ENCODE data around the gene ZBTB7B.

- TF ChIP-seq, protein P1, sequence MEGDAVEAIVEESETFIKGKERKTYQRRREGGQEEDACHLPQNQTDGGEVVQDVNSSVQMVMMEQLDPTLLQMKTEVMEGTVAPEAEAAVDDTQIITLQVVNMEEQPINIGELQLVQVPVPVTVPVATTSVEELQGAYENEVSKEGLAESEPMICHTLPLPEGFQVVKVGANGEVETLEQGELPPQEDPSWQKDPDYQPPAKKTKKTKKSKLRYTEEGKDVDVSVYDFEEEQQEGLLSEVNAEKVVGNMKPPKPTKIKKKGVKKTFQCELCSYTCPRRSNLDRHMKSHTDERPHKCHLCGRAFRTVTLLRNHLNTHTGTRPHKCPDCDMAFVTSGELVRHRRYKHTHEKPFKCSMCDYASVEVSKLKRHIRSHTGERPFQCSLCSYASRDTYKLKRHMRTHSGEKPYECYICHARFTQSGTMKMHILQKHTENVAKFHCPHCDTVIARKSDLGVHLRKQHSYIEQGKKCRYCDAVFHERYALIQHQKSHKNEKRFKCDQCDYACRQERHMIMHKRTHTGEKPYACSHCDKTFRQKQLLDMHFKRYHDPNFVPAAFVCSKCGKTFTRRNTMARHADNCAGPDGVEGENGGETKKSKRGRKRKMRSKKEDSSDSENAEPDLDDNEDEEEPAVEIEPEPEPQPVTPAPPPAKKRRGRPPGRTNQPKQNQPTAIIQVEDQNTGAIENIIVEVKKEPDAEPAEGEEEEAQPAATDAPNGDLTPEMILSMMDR (conservative IDR thresholded peaks at IDR 0.05) = no peak
- no peak for TF ChIP-seq EZH2 (IDR thresholded peaks at IDR 0.05; ENCODE audit: low read depth)
Measured at GRCh38 chr1:155043301-155043702, 40.7 kb downstream of the ZBTB7B start.

Data from PC-9 (cell line).